ENCODE results near the gene ASAP3.

Gene ASAP3

DNA sequence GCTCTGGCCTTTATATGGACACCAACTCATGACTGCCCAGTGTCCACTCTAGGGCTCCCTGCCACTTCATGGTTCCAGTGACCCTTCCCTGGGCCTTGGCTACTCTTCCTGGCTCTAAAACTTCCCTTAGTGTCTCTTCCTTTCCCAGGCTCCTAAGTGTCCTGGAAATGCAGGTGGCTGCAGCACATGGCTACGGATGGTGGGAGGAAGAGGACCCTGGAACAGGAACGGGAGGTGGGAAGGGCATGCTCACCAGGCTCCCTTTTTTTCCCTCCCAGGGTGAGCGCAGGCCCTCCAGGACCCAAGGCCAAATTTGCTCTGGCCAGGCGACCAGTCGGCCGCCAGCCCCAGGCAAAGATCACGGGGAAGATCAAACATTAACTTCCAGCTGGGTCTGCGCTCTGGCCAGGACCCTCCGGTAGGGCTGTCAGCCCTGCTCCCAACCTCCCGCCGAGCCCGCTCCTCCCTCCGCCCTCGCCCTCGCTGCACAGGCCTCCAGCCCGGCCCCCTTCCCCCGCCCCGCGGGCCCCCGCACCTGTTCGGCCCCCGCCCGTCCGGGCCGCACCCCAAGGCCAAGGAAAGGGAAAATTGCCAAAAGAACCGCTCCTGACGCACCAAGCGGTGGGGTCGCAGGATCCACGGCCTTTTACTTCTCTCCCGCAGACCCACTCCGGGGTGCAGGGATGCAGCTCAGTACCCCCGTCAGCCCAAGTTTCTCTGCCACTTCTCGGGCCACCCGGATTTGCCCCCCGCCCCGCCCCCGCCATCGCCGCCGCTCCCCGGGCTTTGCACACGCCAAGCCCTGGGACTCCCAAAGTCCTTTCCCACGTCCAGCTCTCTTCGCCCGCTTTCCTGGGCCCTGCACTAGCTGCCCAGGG lies 60.3 kb downstream of the ASAP3 start:
- DNase-seq (ENCODE audit: low read depth), result no peak

DNA sequence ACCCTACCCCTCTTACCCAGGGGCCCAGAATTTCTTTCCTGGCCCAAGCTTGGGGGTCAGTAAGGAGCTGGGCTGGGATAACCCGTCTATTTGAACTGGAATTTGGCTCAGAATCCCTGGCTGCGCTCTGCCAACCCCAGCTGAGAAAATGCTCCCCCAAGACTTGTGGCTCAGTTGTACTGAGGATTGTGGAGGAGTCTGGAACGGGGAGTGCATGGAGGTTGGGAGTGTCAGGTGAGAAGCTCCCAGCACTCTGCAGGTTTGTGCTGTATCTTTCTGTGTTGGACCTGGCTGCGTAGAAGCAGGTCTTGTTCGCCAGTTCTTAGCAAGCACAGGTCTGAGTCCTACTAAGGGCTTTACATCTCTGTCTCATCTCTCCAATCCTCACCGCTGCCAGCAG lies 61.0 kb downstream of the ASAP3 start:
- no peak for DNase-seq (ENCODE audit: low read depth)

DNA sequence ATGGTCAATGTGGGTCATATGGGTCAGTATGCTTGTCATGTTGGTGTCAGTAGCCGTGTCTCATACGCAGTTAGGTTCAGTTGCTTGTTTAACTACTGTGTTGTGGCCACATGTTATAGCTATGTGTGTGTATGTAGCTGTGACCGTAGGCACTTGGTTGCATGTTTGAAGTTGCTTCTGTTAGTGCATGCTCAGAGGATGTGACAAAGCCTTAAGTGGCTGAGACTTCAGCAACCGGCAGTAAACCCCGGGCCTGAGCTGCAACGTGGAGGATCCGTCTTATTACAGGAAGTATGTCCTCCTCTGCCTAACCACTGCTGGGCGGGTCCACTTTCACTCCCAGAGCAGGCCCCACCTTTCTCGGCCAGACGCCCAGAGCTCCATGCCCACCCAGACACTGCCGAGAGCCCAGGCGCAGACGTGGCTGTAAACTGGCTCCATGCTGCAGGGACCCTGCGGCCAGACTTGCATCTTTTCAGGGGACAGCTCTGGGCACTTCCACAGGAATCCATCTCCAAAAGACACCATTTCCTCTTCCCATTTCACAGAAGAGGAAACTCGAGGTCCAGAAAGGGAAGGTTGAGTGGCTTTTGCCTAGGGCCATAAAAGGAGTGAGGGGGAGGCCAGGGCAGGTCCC lies 61.6 kb downstream of the ASAP3 start:
- DNase-seq (ENCODE audit: low read depth), result peak; percentile 28

DNA sequence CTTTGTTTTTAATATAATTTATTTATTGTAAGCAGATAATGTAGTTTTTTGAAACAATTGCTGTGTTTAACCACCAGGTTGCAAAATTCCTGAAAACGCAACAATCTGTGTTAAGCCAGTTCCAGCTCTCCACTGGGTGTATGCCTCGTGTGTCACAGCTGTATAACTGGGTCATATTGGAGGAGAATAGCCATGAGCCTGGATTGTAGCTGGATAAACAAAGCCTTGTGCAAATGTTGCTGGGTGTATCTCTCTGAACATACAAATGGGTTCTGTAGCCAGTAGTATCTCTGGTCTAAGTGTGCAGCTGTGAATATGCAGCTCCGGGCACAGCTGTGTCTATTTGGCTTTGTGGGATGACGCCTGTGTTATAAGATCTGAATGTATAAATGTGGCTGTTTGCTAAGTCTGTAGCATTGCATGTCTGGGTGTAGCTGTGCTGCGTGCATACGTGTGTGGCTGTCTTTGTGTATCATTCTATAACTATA lies 62.2 kb downstream of the ASAP3 start:
- peak; percentile 13 for DNase-seq (ENCODE audit: low read depth)

DNA sequence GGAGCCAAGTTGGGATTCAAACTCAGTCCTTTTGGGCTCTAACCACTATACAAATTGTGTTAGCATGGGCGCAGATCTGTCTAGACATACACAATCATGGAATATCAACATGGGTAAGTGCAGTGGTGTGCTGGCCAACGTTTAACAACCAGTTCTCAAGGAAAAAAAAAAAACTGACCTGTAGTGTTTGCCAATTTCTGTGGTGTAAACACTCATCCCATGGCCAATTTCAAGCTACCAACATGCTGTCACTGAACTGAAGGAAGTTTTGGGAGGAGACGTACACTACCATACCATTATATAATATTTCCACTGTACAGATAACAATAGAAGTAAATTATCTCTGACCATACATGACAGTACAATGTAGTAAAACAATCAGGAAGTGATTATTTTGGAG lies 62.6 kb downstream of the ASAP3 start:
- no peak for DNase-seq (ENCODE audit: low read depth)

DNA sequence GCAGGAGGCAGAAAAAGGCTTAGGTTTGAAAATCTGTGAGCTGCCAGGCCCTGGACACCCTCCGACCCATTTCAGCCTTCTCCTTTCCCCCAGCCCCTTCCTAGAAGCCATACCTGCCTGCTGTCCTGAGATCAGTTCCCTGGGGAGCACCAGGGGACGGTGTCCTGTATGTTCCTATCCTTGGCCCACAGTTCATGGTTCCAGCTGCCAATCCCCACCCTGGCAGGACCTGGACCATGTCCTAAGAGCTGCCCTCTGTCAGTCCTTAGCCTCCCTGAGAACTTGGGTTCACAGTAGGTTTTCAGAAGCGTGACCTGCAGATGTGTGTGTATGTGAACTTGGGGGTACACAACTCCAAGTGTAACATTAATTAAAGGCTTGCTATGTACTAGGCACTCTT lies 63.2 kb downstream of the ASAP3 start:
- no peak for DNase-seq (ENCODE audit: low read depth)

DNA sequence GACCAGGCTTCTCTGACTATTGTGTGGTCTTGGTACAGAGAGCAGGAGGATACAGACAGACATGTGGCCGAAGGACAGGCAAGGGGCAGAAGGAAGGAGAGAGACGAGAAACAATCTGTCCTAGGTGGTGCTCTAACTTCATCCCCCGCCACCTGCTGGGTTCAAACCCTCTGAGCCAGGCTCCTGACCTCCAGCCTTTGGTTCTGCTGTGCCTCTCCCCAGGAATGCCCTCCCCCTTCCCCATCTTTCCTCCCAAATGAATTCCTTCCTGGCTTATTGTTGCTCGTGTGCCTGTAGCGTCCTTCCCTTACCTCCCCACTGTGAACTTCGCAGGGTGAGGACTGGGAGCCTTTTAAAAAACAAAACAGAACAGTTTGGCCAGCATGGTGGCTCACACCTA lies 64.8 kb downstream of the ASAP3 start:
- no peak for DNase-seq (ENCODE audit: low read depth)

DNA sequence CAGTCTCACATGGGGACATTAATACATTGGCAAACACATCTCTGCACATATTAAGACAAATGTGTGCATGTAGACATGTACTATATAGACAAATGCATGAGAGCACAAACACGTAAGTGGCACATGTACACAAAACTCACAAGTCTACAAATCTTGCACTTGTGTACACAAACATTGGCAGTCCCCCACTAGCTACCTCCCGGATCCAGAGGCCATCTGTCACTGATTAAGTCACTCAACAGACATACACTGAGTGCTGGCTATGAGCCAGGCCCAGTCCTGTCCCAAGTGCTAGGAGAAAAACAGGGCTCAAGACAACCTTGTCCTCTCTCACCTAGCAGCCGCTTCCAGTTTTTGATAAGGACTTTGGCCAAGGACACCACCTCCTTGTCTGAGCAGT lies 66.4 kb downstream of the ASAP3 start:
- DNase-seq (ENCODE audit: low read depth), result no peak

DNA sequence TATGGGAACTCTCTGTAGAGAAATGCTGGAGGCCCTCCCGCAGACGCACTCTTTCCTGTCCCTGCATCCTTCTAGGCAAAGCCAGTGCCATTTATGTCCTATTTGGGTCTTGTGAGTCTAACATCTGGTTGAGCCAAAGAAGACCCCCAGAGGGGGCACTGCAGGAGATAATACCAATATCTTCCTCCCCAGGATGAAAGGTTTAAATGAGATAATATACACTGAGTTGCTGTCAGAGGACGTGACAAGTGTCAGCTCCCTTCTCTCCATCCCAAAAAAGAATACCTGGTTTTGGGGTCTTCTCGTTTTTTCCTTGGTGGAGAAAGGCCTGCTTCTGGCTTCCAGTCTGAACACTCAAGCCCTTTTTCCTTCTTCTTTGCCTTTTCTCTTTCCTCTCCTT lies 67.0 kb downstream of the ASAP3 start:
- no peak for DNase-seq (ENCODE audit: low read depth)

DNA sequence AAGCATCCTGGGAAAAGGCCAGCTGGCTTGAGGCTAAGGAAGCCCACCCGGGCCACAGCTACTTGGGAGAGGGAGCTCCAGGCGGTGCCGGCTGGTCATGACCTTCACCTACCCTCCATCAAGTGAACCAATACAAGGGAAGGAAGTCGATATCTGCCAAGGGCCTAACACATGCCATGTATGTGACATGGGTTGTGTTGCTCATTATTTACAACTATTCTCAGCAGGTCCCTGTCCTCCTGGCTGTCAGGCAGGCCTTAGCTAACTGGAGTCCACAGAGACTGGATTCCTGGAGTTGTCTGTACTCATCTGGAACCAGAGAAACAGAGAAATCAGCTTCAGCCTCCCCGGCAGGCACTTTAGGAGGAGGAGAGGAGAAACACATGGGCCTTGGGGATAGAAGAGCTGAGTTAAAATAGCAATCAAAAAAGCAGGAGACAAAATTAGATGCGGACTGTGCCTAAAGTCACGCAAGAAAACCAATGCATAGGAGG lies 75.1 kb downstream of the ASAP3 start:
- DNase-seq (ENCODE audit: low read depth), result no peak

DNA sequence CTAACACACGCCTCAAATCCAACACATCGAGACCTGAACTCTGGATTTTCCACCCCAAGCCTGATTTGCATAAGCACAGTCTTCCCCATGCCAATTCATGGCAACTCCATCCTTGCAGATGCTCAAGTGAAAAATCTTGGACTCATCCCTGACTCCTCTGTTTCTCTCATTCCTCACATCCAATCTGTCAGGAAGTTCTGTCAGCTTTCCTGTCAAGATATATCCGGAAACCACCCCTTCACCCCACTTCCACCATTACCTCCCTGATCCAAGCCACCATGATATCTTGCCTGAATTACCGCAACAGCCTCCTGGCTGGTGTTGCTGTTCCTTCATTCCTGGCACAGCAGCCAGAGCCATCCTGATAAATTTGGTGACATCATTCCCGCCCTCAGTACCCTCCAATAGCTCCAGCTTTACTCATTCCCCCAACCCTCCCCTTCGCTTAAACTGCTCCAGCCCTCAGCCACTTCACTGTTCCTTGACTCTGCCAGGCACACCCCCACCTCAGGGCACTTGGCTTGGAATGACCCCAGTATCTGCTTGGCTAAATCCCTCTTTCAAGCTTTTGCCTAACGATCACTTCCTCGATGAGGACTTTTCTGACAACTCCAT lies 76.9 kb downstream of the ASAP3 start:
- no peak for DNase-seq (ENCODE audit: low read depth)

DNA sequence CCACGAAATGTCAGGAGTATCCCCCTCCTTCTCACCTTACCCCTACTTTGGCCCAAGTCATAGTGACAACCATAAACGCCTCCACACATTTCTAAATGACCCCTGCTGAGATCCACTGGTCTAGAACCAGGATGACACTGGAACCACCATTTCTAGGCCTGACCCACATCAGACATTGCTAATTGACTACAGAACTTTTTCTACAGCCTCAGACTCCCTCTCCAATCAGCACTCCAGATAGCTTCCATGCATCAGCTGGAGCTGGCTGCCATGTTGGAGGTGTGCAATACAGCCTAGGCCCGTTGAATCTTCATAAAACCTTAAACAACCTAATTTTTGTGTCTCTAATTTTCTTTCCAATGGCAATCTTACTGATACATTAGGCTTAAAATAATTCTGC lies 78.0 kb downstream of the ASAP3 start:
- DNase-seq (ENCODE audit: low read depth), result no peak

DNA sequence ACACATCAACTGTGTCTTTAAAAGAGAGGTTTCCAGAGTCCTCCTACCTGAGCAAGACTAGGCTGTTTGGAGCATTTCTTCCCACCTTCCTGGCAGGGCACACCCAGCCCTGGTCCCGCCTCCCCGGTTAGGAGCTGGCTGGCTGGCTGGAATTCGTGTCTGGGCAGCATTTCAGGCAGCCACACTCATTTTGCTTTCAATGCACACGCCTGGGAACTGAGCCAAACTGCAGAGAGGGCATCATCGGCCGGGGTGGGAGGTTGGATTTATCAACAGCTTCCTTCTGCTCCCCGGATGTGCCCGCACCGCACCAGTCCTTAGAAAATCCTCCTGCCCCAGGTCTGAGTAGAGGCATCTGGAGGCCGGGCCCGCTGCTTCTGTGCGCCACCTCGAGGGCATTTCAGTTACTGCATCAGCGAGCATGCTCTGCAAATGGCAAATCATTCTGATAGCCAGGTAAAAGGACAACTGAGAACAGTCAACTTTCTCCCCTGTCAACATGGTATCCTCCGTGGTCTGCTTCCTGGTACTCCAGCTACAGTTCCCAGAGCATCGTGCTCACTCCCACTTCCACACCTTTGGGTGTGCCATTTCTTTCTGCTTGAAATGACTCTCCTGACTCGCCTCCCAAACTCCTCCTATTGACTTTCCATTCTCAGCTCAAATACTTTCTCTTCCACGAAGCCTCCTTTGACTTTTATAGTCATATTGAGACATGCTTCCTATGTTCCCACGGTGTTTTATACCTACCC lies 80.1 kb downstream of the ASAP3 start:
- no peak for DNase-seq (ENCODE audit: low read depth)

DNA sequence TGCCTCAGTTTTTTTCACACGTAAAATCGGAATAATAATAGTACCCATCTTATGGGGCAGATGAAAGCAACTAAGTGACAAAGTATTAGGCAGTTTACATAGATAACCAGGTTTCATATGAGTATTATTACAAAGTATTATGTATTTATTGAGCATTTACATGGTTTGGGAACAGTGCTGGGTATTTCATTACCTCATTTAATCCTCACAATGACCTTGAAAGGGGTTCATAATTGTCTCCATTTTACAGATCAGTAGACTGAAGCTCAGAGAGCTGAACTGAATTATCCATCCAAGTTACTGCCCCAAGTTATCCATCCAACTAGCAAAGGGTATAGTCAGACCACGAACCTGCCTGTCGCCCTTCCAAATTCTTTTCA lies 80.6 kb downstream of the ASAP3 start:
- no peak for DNase-seq (ENCODE audit: low read depth)

DNA sequence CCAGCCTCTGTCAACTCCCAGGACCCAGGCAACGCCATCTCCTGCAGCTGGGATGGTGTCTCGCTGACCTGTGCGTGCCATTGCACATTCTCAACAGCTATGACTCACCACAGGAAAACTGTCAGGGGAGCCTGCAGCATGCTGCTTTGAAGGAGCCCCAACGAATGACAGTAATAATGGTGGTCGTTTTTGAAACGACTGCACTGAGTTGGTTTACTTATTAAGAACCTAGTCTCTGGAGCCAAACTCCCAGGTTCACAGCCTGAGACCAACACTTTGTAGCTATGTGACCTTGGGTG lies 81.0 kb downstream of the ASAP3 start:
- DNase-seq (ENCODE audit: low read depth), result no peak

DNA sequence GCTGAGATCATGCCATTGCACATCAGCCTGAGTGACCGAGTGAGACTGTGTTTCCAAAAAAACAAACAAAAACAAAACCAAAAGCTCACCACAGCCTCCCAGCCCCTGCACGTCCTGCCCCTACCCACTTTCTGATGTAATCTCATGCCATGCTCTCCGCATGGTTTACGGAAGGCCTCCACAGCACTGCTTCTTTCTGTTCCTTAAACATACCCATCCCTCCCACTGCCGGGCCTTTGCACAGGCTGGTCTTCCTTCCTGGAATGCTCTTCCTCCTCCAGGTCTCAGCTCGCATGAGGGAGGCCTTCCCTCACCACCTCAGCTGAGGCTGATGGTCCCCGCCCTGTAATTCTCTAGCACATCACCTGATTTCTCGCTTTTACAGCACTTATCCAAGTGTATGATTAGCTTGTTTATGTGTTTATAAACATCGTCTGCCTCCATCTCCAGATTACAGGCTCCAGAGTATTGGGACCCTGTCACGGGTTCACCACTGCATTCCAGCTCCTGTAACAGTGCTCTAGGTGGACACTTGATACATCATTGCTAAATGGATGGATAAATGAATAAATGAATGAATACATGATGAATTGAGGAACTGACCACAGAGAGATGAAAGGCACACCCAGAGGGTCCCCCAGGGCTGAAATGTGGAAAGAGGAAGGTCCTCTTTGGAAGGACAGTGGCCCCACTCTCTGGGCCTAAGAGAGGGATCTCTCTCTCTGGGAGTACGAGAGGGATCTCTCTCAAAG lies 81.5 kb downstream of the ASAP3 start:
- no peak for DNase-seq (ENCODE audit: low read depth)

DNA sequence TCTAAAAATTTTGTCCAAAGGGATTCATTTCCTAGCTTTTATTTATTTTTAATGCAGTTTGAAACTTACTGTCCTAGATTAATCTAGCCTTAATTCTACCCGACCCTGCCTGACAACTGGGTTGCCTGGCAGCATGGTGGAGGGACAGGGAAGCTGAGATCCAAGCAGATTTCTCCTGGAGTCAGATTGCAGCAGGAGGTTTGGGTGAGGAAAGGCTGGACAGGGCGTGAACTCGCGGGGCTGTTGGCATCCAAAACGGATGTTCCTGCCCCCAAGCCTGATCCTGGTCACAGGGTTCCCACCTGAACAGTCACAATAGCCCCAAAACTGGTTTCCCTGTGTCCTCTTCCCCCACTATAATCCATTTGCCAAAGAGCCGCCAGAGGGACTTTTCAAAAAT lies 82.7 kb downstream of the ASAP3 start:
- no peak for DNase-seq (ENCODE audit: low read depth)

DNA sequence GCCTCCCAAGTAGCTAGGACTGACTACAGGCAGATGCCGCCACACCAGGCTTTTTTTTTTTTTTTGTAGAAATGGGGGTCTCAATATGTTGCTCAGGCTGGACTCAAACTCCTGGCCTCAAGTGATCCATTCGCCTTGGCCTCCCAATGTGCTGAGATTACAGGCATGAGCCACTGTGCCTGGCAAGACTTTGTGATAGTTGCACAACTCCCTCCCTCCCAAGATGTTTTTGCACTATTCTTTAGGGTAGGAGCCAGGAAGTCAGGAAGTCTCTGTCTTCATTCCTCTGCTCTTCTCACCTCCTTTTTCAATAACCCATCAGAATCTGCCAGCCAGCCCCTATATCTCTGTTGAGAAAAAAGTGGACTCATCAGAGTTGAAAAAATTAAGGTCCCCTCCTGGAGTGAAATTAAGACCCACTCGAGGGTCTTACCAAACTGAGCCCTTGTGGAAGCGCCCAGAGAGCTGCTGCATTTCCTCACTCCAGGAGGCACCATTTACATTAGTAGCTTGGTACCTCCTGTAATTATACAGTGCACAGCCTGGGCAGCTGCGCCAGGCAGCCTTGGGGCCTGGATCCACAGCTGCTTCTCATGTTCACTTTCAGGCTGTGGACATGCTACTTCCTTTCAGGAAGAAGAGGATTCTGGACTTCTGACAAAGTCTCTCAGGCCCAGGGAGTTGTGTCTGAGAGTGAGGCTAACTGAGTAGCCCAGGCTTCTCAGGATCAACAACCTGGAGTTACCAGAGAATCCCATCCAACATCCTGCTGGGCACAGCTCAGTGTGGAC lies 83.5 kb downstream of the ASAP3 start:
- no peak for DNase-seq (ENCODE audit: low read depth)

DNA sequence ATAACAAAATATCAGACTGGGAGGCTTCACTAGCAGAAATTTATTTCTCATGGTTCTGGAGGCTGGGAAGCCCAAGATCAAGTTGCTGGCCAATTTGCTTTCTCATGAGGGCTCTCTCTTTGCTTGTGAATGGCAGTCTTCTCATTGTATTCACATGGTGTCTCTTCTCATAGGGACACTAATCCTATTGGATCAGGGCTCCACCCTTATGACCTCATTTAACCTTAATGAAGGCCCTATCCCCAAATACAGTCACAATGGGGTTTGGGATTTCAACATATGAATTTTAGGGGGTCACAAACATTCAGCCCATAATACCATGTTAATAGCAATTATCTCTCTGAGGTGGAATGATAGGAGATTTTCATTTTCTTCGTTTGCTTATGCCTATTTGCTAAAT lies 84.8 kb downstream of the ASAP3 start:
- no peak for DNase-seq (ENCODE audit: low read depth)

DNA sequence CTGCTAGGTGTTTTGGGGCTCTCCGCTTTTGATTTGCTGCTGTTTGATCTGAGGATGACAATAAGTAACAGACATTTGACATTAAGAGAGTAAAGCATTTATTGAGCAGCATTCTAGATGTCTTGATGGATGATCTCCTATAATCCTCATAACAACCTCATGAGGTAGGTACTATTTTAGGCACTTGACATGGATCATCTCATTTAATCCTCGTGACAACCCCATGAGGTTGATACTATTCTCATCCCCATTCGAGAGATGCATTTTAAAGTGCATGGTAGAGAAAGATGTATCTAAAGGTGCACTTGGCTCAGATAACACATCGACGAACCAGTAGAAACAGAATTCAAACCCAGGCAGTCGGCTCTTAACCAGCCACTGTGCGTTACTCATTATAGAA lies 86.1 kb downstream of the ASAP3 start:
- DNase-seq (ENCODE audit: low read depth), result no peak

DNA sequence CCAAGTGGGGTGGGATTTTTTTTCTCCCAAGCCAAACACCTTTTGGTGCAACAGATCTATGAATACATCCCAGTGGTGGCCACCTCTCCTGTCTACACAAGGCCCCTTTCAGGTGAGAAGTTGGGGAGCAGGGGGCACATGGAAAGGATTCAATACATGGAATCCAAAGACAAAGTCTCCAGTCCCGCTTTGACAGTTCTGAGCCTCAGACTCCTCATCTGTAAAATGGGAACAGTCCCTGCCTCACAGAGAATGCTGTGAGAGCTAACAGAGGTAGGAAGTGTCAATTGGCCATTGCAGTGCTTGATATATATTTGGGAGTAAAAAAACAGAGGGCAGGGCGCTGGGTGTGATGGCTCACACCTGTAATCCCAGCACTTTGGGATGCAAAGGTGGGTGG lies 87.6 kb downstream of the ASAP3 start:
- DNase-seq (ENCODE audit: low read depth), result no peak

Measured in non-pigmented ciliary epithelial cell (primary cell).